GM06990 (cell line): ENCODE measurements around the gene LIMS1.
A peak's percentile ranks its signal among the peaks of the same experiment; 100 is the strongest.

Source experiments
- DNase-seq: peaks from one replicate; pipeline ENCODE4 v3.0.0-alpha.2; 2011; ENCODE audit not compliant: insufficient read length; ENCODE audit errors: extremely low read depth
- H3K27me3 ChIP-seq: replicated peaks from 2 replicates; pipeline ENCODE4 v1.6.0; 2011; ENCODE audit warnings: low read length; ENCODE audit not compliant: control insufficient read depth, insufficient read depth
- H3K36me3 ChIP-seq: 2 replicates; pipeline ENCODE4 v1.5.1; 2011; ENCODE audit warnings: low read length; ENCODE audit not compliant: control insufficient read depth, insufficient read depth
- H3K4me3 ChIP-seq: replicated peaks from 2 replicates; pipeline ENCODE4 v1.5.1; 2011; ENCODE audit warnings: low read depth, mild to moderate bottlenecking, control low read depth, low read length
- CTCF ChIP-seq: IDR thresholded peaks from 2 replicates; pipeline ENCODE4 v1.5.1; 2011; ENCODE audit warnings: low read length, control low read depth, mild to moderate bottlenecking, inconsistent platforms; ENCODE audit not compliant: insufficient read depth, poor library complexity, severe bottlenecking

LIMS1 gene

DNA sequence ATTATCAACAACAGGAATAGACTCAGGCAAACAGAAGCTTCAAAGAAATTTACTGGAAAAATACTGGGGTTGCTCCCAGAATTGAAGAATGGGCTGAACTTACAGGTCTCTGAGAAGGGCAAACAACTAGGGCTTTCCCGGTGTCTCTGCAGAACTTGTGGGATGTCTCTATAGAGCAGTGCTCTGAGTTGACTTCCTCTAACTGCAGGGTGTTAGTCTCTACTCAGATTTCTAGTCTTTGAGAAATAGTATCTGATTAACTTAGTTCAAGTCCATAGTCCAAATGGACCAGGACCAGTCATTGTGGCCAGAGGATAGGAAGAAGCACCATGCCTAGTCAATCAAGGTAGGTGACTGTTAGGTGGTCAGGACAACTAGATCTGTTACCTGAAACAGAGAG, 45.8 kb downstream of the LIMS1 start:
- Histone ChIP-seq H3K27me3 (no peaks in the 10 kb centered on the region), H3K4me3 (no peak overlapping the region), H3K36me3 (no peaks in the 10 kb centered on the region)
- no peak for DNase-seq
- TF ChIP-seq CTCF, result no peak

DNA sequence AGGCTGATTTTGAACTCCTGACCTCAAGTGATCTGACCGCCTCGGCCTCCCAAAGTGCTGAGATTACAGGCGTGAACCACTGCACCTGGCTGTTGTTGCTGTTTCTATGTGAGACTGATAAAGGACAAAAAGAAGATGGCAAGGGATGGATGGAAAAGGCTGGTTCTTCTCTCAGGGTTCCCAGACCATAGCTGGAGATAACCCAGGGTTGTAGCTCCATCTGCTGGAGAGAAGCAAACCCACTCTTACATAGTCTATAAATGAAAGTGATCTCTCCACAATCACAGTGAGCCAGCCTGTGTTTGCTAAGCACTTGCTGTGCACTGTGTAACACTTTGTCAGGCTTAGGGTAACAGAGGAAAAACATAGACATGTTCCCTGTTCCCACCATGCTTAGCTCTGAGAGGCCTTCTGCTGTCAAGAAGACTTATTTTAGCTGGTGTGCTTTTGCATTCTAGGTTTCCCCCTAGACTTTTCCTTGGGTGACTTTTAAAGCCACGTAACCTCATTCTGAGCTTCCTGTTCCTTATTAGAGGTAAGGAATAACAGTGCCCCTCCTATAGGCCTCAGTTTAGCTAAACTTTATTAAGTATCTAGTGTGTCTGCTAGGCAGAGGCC, 49.7 kb downstream of the LIMS1 start:
- no peaks in the 10 kb centered on the region for H3K36me3 ChIP-seq
- peak; percentile 46 for DNase-seq
- no peak overlapping the region; the same call in 1 of the 2 replicates for H3K4me3 ChIP-seq
- no peaks in the 10 kb centered on the region for H3K27me3 ChIP-seq
- TF ChIP-seq CTCF, result peak; percentile 73

DNA sequence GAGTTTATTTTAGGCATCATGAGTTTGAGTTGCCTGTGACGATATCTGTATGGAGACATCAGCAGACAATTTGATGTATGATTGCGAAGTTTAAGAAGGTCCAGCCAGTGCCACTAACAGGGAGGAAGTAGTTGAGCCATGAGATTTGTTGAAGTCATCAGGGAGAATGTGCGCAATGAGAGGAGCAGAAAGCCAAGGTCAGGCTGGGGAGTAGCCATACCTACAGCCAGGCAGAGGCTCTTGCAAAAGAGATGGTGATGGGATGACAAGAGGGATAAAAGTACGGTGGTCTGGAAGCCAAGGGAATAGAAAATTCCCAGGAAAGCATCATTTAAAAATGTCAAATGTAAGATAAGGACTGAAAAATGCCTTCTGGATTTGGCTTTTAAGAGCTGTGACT, 51.2 kb downstream of the LIMS1 start:
- Histone ChIP-seq H3K36me3 (no peaks in the 10 kb centered on the region), H3K27me3 (no peaks in the 10 kb centered on the region), H3K4me3 (no peak overlapping the region)
- no peak for TF ChIP-seq CTCF
- DNase-seq, result no peak

- no peak overlapping the region for H3K4me3 ChIP-seq
- no peak for TF ChIP-seq CTCF
- no peaks in the 10 kb centered on the region for H3K36me3 ChIP-seq
- no peaks in the 10 kb centered on the region for H3K27me3 ChIP-seq
- DNase-seq, result no peak
These were observed 51.8 kb downstream of the LIMS1 start for GRCh38 chr2:108586116-108586515.

- Histone ChIP-seq H3K36me3 (no peaks in the 10 kb centered on the region), H3K27me3 (no peaks in the 10 kb centered on the region), H3K4me3 (no peak overlapping the region)
- no peak for TF ChIP-seq CTCF
- DNase-seq, result no peak
These were observed 52.4 kb downstream of the LIMS1 start for GRCh38 chr2:108586631-108587030.

DNA sequence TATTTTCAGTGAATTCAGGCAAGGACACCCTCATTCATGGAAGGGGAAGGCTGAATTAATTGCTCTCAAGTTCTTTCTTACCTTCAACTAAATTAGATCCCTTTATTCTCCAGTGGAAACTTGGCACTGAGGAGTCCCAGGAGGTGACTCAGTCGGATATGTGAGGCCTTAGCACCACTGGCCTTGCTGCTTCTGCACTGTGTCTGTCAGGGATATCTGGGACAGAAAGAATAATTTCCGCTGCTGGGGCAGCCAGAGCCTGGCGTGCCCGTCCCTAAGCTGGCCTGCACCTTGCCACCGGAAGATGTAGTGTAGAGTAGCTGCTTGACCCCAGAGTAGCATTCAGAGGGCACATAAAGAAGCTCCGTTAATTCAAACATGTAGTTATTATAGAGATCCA, 53.4 kb downstream of the LIMS1 start:
- Histone ChIP-seq H3K27me3 (no peaks in the 10 kb centered on the region), H3K4me3 (no peak overlapping the region), H3K36me3 (no peaks in the 10 kb centered on the region)
- TF ChIP-seq CTCF, result no peak
- DNase-seq, result no peak
